Calu3 (cell line): ENCODE data around the gene TLCD2. TPM values are rescaled to one million over a fixed set of nuclear protein-coding genes. Genes with fewer than 3 reads are reported as not detected.
"Not testable (repeated sequence)": the region's sequence is repeated elsewhere in the genome, so short reads cannot be mapped to it uniquely, and the experiment has no call there.

ENCODE experiments used
- BruUV-seq: library from RNA; stranded (reverse); fragments of 400-500 nt; replicated peaks from 2 replicates; lab custom pipeline; 2021; lab: Mats Ljungman, UMichigan
- CTCF ChIA-PET: fragments of 300-600 bp; sonication (Branson Sonifier 250); formaldehyde crosslinking; loops from one replicate; lab custom pipeline; 2022; ENCODE audit warnings: antibody characterized with exemption; lab: Charles Lee
- DNase-seq: peaks from one replicate; pipeline ENCODE4 v3.0.0; 2022
- H3K27ac Mint-ChIP-seq: one replicate; pipeline ENCODE4 v1.8.0; 2022; ENCODE audit warnings: mixed read lengths; ENCODE audit not compliant: unreplicated experiment
- H3K27me3 Mint-ChIP-seq: one replicate; pipeline ENCODE4 v1.8.0; 2022; ENCODE audit warnings: mixed read lengths; ENCODE audit not compliant: unreplicated experiment
- H3K36me3 Mint-ChIP-seq: one replicate; pipeline ENCODE4 v1.8.0; 2022; ENCODE audit warnings: mild to moderate bottlenecking, moderate library complexity, mixed read lengths; ENCODE audit not compliant: insufficient read depth, unreplicated experiment
- H3K4me1 Mint-ChIP-seq: one replicate; pipeline ENCODE4 v1.8.0; 2022; ENCODE audit warnings: mild to moderate bottlenecking, low read depth, mixed read lengths; ENCODE audit not compliant: unreplicated experiment
- H3K4me3 Mint-ChIP-seq: one replicate; pipeline ENCODE4 v1.8.0; 2022; ENCODE audit warnings: mild to moderate bottlenecking, low read depth, moderate library complexity, mixed read lengths; ENCODE audit not compliant: unreplicated experiment
- H3K9me3 Mint-ChIP-seq: one replicate; pipeline ENCODE4 v1.8.0; 2022; ENCODE audit warnings: low read depth, mixed read lengths; ENCODE audit not compliant: unreplicated experiment
- CTCF ChIP-seq: fragments of 200-600 bp; IDR thresholded peaks from one replicate; pipeline ENCODE4 v1.8.0; 2022; ENCODE audit warnings: antibody characterized with exemption; ENCODE audit not compliant: unreplicated experiment
- intact Hi-C: fragments of 100-400 bp; cut with micrococcal nuclease; formaldehyde crosslinking; loops from one replicate; pipeline ENCODE4 v1.10.0; 2022; ENCODE audit not compliant: unreplicated experiment
- total RNA-seq: library from RNA; stranded (reverse); gene quantifications from 2 replicates; pipeline ENCODE4 v1.2.3, GENCODE V29; 2022

The TLCD2 gene
- total RNA-seq, 1 experiment from 2014 or later: 5.9 TPM

GRCh38 chr17:1725642-1726511 lies 15.7 kb upstream of the TLCD2 start:
- H3K27me3 Mint-ChIP-seq: no peaks in the 10 kb centered on the region
- peaks cover 19% of the 10 kb centered on the region for H3K36me3 Mint-ChIP-seq
- H3K4me1 Mint-ChIP-seq: no peaks in the 10 kb centered on the region
- TSS peak; percentile 42 for BruUV-seq
- no peaks in the 10 kb centered on the region for H3K9me3 Mint-ChIP-seq
- TF ChIP-seq CTCF: no peak
- H3K4me3 Mint-ChIP-seq: peak overlapping the region; percentile 55
- intact Hi-C loops: no loop called here
- no peak overlapping the region for H3K27ac Mint-ChIP-seq
- DNase-seq: no peak
- CTCF ChIA-PET: interaction anchor here (0.6 kb wide), 1 partner anchor 21 kb away, joined by 4 read pairs; no protein-coding TSS in a partner anchor

- intact Hi-C loops: no loop called here
- no peak for TF ChIP-seq CTCF
- Mint-ChIP-seq H3K9me3 (no peaks in the 10 kb centered on the region), H3K4me3 (peak overlapping the region; percentile 55), H3K4me1 (no peaks in the 10 kb centered on the region), H3K27ac (no peak overlapping the region), H3K36me3 (peaks cover 19% of the 10 kb centered on the region), H3K27me3 (no peaks in the 10 kb centered on the region)
- peak; percentile 19 for DNase-seq
- BruUV-seq: no TSS peak
- CTCF ChIA-PET: no interaction called here
Observed at GRCh38 chr17:1724869-1725641, 14.9 kb upstream of the TLCD2 start.

GRCh38 chr17:1724351-1724868 lies 14.2 kb upstream of the TLCD2 start, which contains the start of gene WDR81:
Gene WDR81 (plus strand): TSS chr17:1724704. CDS start chr17:1724960, 256 bp downstream.
- Mint-ChIP-seq H3K36me3 (peaks cover 19% of the 10 kb centered on the region), H3K27me3 (no peaks in the 10 kb centered on the region), H3K27ac (peak within 1 kb of the TSS; percentile 54), H3K9me3 (no peaks in the 10 kb centered on the region), H3K4me1 (no peaks in the 10 kb centered on the region), H3K4me3 (peak within 1 kb of the TSS; percentile 55)
- CTCF ChIA-PET: no interaction called here
- peak; percentile 83 for DNase-seq
- intact Hi-C loops: no loop called here
- no peak for TF ChIP-seq CTCF
- BruUV-seq: no TSS peak

- BruUV-seq, H3K4me3 Mint-ChIP-seq, DNase-seq, intact Hi-C loops, H3K27ac Mint-ChIP-seq, H3K27me3 Mint-ChIP-seq, H3K4me1 Mint-ChIP-seq, H3K9me3 Mint-ChIP-seq: not testable (repeated sequence)
- peaks cover 34% of the 10 kb centered on the region for H3K36me3 Mint-ChIP-seq
- CTCF ChIA-PET: interaction anchor here (1.6 to 1.9 kb wide), 2 partner anchors 62 to 143 kb away, joined by 7 read pairs; no protein-coding TSS in a partner anchor
Observed at GRCh38 chr17:1722022-1722421, 11.8 kb upstream of the TLCD2 start.
